ENCODE results near the gene GRB10.

- no peak for TF ChIP-seq TCF4 (CRISPR knock-in tag; IDR thresholded peaks at IDR 0.05; ENCODE audit: borderline replicate concordance)
- TF ChIP-seq TOX (CRISPR knock-in tag; IDR thresholded peaks at IDR 0.05; ENCODE audit: borderline replicate concordance), result no peak
- no peak for TF ChIP-seq TSHZ2 (CRISPR knock-in tag; IDR thresholded peaks at IDR 0.05)
- TF ChIP-seq PATZ1 (CRISPR knock-in tag; IDR thresholded peaks at IDR 0.05; ENCODE audit: borderline replicate concordance), result no peak
- no peak for TF ChIP-seq ESRRG (CRISPR knock-in tag; IDR thresholded peaks at IDR 0.05)
- no peak for TF ChIP-seq CSRNP3 (CRISPR knock-in tag; IDR thresholded peaks at IDR 0.05)
These were observed 43.8 kb downstream of the GRB10 start for GRCh38 chr7:50738932-50739331.
